Endometrial microvascular endothelial cells (primary cell): ENCODE data around the gene LHPP. TPM values are rescaled to one million over a fixed set of nuclear protein-coding genes. Genes with fewer than 3 reads are reported as not detected.
"Not testable (repeated sequence)": the region's sequence is repeated elsewhere in the genome, so short reads cannot be mapped to it uniquely, and the experiment has no call there.

ENCODE experiments used
- in situ Hi-C: cut with HindIII; loops from 2 replicates; pipeline ENCODE4 v1.10.0; 2017; ENCODE audit warnings: low sequenced_read_pairs, low pct_unique_long_range_greater_than_20kb; ENCODE audit errors: inconsistent ontology term
- total RNA-seq: library from RNA; depleted of rRNA; stranded (reverse); fragments of >200 nt; gene quantifications from one replicate; pipeline ENCODE4 v1.2.3, GENCODE V29; 2015; ENCODE audit errors: inconsistent ontology term

The LHPP gene
- total RNA-seq, 1 donor from 2014 or later = 12.3 TPM

- in situ Hi-C loops = no loop called here
These were observed 81.5 kb downstream of the LHPP start for GRCh38 chr10:124543146-124543545.

GRCh38 chr10:124543971-124544370, 82.3 kb downstream of the LHPP start:
- in situ Hi-C loops = no loop called here

- in situ Hi-C loops = no loop called here
These were observed 83.1 kb downstream of the LHPP start for GRCh38 chr10:124544711-124545110.

- in situ Hi-C loops = no loop called here
These were observed 83.9 kb downstream of the LHPP start for GRCh38 chr10:124545351-124546054.

GRCh38 chr10:124546055-124546369, 84.4 kb downstream of the LHPP start:
- in situ Hi-C loops = no loop called here

GRCh38 chr10:124546957-124547646, 85.5 kb downstream of the LHPP start:
- in situ Hi-C loops = no loop called here

- in situ Hi-C loops = no loop called here
These were observed 86.1 kb downstream of the LHPP start for GRCh38 chr10:124547647-124548168.

- in situ Hi-C loops = not testable (repeated sequence)
These were observed 87.5 kb downstream of the LHPP start for GRCh38 chr10:124549171-124549570.

GRCh38 chr10:124550293-124551034, 88.8 kb downstream of the LHPP start:
- in situ Hi-C loops = no loop called here

- in situ Hi-C loops = no loop called here
These were observed 89.5 kb downstream of the LHPP start for GRCh38 chr10:124551097-124551496.

- in situ Hi-C loops = no loop called here
These were observed 90.1 kb downstream of the LHPP start for GRCh38 chr10:124551755-124552154.

- in situ Hi-C loops = no loop called here
These were observed 91.2 kb downstream of the LHPP start for GRCh38 chr10:124552691-124553276.

- in situ Hi-C loops = no loop called here
These were observed 92.6 kb downstream of the LHPP start for GRCh38 chr10:124554085-124554858.

GRCh38 chr10:124557167-124557566, 95.5 kb downstream of the LHPP start:
- in situ Hi-C loops = no loop called here

GRCh38 chr10:124557648-124558338, 96.2 kb downstream of the LHPP start:
- in situ Hi-C loops = no loop called here

GRCh38 chr10:124558339-124559321, 97.0 kb downstream of the LHPP start:
- in situ Hi-C loops = no loop called here
